ENCODE results near the gene IRF2BPL. TPM values are rescaled to one million over a fixed set of nuclear protein-coding genes. Genes with fewer than 3 reads are reported as not detected.

IRF2BPL gene
- total RNA-seq, 2 experiments from 2014 or later: 34.8 to 36.2 TPM

- DNase-seq: peak; percentile 88
- H3K4me3 Mint-ChIP-seq: peak overlapping the region; percentile 68
- H3K4me1 Mint-ChIP-seq: peaks cover 31% of the 10 kb centered on the region
- no peaks in the 10 kb centered on the region for H3K27me3 Mint-ChIP-seq
- H3K27ac Mint-ChIP-seq: peak overlapping the region; percentile 96
- H3K36me3 Mint-ChIP-seq: no peaks in the 10 kb centered on the region
- peaks cover 13% of the 10 kb centered on the region for H3K9me3 Mint-ChIP-seq
Observed at GRCh38 chr14:76977793-76978720, 50.5 kb downstream of the IRF2BPL start.

GRCh38 chr14:76976240-76977005, 52.1 kb downstream of the IRF2BPL start:
- H3K27me3 Mint-ChIP-seq: no peaks in the 10 kb centered on the region
- H3K9me3 Mint-ChIP-seq: peaks cover 7% of the 10 kb centered on the region
- H3K27ac Mint-ChIP-seq: peak overlapping the region; percentile 96
- peaks cover 31% of the 10 kb centered on the region for H3K4me1 Mint-ChIP-seq
- no peak for DNase-seq
- no peaks in the 10 kb centered on the region for H3K36me3 Mint-ChIP-seq
- no peak overlapping the region for H3K4me3 Mint-ChIP-seq

DNA sequence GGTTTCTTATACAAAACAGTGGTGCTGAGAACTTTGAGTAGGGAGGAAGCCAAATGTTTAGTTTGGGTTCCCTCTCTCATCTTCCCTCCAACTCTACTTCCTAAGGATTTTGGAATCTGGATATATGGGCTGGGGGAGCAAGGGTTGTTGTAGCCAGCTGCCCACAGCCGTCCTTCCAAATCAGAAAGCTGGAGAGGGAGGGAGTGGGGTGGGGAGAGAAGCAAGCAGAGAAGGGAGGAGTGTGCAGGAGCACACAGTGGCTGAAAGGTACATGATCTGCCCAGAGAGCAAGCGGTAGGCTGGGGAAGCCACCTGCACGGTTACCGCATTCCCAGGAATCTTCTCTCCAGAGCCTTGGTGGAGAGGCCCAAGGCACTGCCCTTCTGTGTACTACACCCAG, 52.7 kb downstream of the IRF2BPL start:
- peaks cover 2% of the 10 kb centered on the region for H3K9me3 Mint-ChIP-seq
- H3K4me3 Mint-ChIP-seq: no peak overlapping the region

GRCh38 chr14:76975051-76975450, 53.5 kb downstream of the IRF2BPL start:
- peaks cover 31% of the 10 kb centered on the region for H3K4me1 Mint-ChIP-seq
- no peak for DNase-seq
- H3K4me3 Mint-ChIP-seq: no peak overlapping the region
- no peaks in the 10 kb centered on the region for H3K36me3 Mint-ChIP-seq
- H3K27me3 Mint-ChIP-seq: no peaks in the 10 kb centered on the region
- no peaks in the 10 kb centered on the region for H3K9me3 Mint-ChIP-seq
- no peak overlapping the region for H3K27ac Mint-ChIP-seq

More for the DNA sequence above, 52.7 kb downstream of the IRF2BPL start:
- Mint-ChIP-seq H3K27me3 (no peaks in the 10 kb centered on the region), H3K36me3 (no peaks in the 10 kb centered on the region), H3K4me1 (peaks cover 31% of the 10 kb centered on the region), H3K27ac (no peak overlapping the region)
- no peak for DNase-seq

Other genes with a start within 250 kb of the IRF2BPL start
- 10 to 100 TPM; 14.9 to 17.1 TPM for gene ANGEL1, start 215.8 kb downstream of the IRF2BPL start, total RNA-seq
- gene LRRC74A, start 202.3 kb downstream of the IRF2BPL start, total RNA-seq: not detected
- 10 to 100 TPM; 10.8 to 12.2 TPM for gene CIPC, start 69.5 kb upstream of the IRF2BPL start, total RNA-seq
- gene ZDHHC22, start 113.1 kb upstream of the IRF2BPL start, total RNA-seq: not detected
- 1 to 10 TPM in 1 of 2 experiments, under 1 TPM in 1; 0.89 to 1.2 TPM for gene TMEM63C, start 153.1 kb upstream of the IRF2BPL start, total RNA-seq
- not detected for gene NGB, start 242.5 kb upstream of the IRF2BPL start, total RNA-seq

Data from activated naive CD8-positive, alpha-beta T cell treated with anti-CD3 and anti-CD28 coated beads for 36 hours (primary cell).